GM21529 (cell line): Measurements from ENCODE around the gene SLC43A2.
A peak's percentile ranks its signal among the peaks of the same experiment; 100 is the strongest.

Experiments used
- ATAC-seq: cut with Tn5 transposase; IDR thresholded peaks from one replicate; pipeline ENCODE4 v1.9.1; 2021; ENCODE audit not compliant: unreplicated experiment

Gene SLC43A2

DNA sequence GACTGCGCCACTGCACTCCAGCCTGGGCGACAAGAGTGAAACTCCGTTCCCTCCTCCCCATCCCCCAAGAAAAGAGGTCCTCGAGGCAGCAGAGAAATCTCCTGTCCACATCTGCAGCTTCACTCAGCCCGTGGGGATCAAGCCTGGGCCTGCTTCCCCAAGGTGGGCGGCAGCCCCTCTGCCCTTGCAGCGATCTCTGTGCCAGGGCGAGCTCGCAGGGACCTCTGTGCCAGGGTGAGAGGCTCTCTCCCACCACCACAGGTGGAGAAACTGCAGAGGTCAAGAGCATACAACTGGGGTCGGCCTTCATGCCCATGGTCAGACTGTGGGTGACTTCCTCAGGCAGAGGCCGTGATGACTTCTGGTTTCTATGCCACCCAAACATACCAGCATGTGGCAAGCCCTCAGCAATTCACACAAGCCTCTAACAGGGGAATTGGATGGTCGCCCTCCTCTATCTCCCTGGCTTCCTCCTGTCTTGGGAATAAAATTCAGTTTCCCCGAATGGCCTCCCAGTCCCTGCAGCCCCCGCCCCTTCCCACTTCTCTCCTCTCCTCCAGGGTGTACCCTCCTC lies 5.5 kb downstream of the SLC43A2 start:
- no peak for ATAC-seq

DNA sequence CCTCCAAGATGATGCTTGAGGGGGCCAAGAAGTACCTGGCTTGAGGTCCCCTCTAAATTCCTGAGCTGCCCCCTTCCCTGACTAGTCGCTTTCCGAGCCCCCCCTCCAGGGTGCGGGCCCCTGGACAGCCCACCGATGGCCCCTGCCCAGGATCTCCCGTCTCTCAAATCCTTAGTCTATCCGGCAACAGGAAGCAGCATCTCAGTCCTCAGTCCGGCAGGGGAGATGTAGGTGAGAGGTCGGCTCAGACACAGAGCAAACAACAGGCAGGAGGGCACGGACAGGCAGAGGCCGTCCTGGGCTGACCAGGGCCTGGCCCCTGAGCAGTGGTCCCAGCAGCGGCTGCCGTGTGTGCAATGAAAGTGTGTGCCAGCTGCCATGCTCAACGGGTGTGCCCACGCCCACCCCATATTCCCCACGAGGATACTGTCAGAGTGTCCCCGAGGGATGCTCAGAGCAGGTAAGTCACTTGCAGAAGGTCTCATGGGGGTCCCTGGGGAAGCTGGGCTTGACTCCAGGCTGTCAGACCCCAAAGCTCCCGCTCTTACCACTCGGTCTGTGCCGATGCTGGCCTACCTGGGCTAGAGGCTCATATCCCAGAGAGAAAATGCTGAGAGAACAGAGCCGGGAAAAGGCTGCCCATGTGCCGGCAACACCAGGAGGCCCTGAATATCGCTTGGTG lies 7.2 kb downstream of the SLC43A2 start:
- ATAC-seq: no peak

DNA sequence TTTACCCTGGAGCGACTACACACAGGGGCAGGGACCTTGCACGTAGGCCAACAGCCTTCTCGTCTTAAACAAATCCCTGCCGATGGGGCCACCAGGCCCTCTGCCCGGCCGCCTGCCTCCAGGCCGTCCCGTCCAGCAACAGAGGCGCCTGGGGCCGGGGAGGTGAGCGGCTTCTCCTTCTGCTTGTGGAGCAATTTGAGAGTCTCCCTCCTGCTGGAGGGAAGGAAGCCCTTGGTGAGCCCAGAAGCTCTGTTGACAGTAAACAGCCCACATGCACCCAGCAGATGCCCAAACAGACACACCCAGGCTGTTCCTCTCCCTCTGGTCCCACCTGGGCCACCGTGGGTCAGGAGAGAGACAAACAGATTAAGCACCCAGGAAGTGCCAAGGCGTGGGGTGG lies 8.1 kb downstream of the SLC43A2 start:
- ATAC-seq: no peak

DNA sequence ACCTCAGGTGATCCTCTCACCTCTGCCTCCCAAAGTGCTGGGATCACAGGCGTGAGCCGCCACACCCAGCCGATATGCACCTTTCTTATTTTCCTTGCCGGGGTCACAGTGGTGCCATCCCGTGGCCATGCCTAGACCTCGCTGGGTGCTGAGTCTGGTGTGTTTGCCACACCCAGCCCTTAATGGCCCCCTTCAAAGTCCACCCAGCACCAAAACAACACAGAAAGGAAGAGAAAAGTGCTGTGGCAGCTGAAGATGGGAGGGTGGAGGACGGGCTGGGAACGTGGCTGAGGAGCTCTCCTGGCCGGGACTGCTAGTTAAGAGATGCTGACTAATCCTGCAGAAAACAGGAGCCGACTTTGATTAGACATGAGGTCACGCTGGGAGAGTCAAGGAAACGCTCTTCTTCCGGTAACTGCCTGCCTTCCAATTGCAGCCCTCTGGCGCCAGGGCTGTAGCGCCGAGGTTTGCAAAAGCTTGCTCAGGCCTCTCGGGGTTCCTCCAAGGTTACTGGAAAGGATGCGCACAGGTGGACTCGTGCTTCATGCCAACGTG lies 10.9 kb downstream of the SLC43A2 start:
- no peak for ATAC-seq

DNA sequence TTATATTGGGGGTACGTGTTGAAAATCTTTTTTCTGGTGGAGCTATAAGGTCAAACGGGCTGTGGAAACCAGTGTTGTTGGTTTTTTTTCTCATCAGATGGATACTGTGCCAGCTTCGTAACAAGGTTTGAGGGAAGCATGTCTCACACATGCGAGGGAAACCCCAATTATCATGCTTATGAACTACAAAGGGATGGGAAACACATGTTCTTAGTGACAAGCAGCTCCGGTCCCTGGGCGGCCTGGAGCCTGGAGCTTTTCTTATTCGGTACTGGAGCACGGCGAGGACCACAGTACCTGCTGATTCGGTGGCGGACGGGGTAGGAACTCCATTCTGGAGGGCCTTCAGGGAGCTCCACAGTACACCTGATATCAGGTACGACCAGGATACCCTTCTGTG lies 12.5 kb downstream of the SLC43A2 start:
- ATAC-seq: no peak

DNA sequence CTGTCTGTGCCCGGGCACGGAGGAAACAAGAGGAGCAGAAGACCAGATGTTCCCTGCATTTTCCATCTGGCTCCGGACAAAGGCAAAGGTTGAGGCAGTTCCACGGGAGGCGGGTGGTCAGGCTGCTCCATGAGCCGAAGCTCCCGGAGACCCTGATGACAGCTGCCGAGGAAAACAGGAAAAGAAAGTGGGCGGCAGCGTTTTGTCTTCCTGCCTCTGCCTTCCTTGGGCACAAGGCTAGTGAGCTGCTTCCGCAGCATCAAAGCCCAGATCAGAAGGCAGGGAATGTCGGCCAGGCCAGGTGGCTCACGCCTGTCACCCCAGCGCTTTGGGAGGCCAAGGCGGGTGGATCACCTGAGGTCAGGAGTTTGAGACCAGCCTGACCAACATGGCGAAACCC lies 16.2 kb downstream of the SLC43A2 start:
- ATAC-seq: no peak

DNA sequence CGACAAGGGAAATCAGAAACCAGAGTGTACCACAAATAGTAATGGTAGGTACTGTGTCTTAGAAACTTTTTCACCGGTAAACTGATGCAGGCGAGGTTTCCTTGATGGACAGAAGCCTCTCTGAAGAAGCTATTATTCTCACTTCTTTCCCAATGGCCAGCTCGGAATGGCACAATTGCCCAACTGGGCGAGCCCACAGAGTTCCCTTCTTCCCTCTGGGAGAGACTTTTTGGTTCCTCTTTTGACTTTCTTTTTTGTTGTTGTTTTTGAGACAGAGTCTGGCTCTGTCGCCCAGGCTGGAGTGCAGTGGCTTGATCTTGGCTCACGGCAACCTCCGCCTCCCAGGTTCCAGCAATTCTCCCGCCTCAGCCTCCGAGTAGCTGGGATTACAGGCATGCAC lies 16.9 kb downstream of the SLC43A2 start:
- no peak for ATAC-seq

DNA sequence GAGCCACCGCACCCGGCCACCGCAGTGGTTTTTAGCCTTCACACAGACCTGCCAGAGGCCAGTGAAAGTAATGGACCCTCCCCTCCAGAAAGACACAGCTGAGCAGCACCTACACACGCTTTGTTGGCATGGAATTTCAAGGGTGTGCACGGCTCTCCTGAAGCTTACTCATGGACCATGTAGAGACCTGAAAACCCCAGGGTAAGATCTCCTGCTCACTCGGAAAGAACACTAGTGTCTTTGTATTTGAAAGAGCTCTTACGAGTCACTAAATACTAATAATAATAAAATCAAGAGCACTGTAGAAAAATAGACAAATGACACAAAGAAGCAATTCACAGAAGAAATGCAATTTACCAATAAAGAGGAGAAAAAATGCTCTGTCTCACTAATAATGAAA lies 20.0 kb downstream of the SLC43A2 start:
- no peak for ATAC-seq

DNA sequence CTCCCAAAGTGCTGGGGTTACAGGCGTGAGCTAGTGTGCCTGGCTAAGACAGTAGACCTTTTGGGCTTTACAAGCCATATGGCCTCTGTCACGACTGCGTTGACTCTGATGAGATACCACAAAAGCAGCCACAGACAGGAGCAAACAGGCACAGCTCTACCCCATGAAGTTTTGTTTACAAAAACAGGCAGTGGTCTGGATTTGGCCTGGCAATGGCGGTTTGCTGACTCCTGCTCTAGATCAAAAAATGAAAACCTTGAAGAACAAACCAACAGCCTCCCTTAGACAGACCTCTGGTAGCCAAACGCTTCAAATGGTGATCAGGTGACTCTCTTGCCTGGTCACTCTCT lies 20.7 kb downstream of the SLC43A2 start:
- no peak for ATAC-seq

DNA sequence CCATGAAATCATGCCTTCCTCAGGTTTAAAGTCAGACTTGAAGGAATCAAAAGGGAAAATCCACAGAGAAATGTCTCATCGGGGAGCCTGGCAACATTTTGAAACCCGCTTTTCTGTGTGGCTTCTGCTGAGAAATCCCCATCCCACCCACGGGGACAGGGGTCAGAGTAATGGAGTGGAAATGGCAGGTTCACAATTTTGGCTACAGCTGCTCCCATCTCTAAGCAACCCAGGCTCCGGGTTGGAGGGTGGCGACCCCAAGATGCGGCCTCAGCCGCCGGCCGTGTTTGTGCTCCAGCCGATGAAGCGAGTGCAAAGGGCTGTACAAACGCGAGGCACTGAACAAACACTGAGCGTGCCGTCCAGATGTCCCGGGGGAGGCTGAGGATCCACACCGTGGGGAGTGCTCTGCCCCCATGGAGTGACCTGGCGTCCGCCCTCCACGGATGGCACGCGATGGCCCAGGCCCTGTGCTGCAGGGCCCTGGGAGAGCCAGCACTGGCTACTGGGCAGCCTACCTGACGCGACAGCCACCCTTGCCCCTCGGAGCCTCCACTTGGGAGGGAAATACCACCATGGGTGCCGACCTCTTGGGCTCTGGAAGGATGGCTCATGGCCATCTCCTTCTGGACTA lies 22.2 kb downstream of the SLC43A2 start:
- ATAC-seq: peak; percentile 24

DNA sequence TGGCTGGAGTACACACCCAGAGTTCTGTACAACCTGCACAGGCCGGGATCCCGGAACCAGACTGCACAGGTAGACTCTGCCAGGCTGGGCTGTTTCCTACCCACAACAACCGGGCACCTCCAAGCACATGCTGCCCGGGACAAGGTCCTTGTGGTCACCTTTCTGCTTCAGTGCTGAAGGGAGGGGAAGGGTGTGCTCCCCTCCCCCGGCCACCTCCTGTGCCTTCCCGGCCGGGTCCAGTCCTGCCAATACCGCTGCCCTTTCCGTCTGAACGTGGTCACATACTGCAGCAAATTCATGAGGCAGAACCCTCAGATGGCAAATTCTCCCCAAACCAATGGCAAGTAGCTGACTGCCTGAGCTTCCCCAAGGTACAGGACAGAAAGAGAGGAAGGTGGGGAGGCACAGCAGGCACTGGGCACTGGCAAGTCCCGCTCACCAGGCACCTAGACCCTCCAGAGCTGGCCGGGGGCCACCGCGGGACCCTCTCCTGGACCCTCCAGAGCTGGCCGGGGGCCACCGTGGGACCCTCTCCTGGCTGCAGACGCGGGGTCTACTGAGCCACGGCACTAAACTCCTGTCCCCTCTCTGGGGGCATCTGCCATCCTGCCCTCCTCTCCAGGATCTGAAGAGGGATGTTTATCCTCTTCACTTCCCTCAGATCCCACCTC lies 22.8 kb downstream of the SLC43A2 start:
- ATAC-seq: no peak

DNA sequence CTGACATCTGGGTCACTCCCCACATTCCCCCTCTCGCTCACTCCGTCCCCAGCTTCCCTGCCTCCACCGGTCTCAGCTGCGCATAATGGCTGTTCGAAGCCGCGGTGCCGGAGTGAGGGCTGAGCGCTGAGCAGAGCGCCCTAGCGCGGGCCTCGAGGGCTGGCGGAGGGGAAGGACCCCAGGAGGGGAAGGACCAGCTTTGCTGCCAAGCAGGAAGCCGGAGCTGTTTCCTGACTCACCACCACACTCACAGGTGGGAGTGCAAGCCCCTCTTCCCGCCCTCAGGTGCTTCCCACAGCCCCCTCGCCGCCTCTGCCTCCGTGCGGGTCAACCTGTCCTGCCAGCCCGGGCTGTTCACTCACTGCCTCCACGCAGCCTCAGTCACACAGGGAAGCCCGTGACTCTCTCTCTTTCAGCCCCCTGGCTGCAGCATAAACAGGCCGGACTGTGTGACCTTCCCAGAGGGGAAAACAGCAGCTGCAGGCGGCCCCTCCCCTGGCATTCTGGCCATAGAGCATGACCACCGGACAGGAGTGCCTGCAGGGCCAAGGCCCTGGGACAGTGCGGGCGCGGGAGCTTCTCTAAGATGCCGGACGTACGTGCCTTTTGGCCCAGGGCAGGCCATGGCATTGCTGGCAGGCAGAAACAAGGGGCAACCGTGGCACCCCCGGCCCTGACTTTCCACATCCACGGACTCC lies 23.7 kb downstream of the SLC43A2 start:
- ATAC-seq: no peak

DNA sequence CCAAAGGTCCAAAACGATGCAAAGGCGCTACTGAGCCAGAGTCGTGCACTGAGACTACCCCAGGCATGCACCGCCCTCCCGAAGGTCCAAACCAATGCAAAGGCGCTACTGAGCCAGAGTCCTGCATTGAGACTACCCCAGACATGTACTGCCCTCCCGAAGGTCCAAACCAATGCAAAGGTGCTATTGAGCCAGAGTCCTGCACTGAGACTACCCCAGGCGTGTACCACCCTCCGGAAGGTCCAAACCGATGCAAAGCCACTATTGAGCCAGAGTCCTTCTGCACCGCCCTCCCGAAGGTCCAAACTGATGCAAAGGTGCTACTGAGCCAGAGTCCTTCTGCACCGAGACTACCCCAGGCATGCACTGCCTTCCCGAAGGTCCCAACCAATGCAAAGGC lies 27.1 kb downstream of the SLC43A2 start:
- ATAC-seq: no peak

DNA sequence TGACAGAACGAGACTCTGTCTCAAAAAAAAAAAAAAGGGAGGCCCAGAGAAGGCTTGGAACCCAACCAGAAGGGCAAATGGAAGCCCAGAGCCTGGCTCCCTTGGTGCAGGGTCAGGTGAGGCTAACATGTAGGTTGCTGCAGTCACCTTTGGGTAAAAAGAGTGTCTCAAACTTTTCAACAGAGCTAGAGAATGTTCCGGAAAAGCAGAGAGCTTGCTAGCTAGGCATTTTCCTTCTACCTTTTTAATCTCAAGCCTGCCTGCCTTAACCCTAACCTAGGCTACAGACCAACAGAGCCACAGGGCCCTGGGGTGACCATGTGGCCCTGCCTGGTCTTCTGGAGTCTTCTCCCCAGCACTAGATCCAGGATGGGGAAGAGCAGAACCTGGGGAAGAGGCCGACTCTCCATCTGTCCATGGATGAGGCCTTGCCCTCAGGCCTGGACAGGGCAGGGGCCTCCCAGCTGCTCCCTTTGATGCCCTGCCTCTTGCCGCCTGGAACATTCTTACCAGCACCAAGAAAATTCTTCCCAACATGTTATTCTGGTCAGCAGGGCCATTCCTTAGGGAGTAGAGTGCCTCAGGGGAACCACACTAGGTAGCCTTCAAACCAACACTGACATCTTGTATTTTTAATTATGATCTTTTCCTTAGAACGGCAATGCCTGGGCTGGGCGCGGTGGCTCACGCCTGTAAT lies 30.1 kb downstream of the SLC43A2 start:
- ATAC-seq: no peak

DNA sequence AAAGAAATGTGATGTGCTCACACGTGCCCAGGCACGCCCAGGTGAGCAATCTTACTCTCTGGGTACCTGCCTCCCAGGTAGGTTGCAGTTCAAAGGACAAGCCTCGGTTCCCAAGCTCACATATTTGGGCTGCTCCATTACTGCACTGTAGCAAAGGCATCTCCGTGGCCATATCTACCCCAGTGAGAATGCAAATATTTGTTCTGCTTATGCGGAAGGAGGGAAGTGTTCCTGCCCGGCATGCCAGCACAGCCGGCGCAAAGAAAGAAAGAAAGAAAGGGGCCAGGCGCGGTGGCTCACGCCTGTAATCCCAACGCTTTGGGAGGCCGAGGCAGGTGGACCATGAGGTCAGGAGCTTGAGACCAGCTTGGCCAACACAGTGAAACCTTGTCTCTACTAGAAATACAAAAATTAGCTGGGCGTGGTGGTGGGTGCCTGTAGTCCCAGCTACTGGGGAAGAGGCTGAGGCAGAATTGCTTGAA lies 30.7 kb downstream of the SLC43A2 start:
- no peak for ATAC-seq

DNA sequence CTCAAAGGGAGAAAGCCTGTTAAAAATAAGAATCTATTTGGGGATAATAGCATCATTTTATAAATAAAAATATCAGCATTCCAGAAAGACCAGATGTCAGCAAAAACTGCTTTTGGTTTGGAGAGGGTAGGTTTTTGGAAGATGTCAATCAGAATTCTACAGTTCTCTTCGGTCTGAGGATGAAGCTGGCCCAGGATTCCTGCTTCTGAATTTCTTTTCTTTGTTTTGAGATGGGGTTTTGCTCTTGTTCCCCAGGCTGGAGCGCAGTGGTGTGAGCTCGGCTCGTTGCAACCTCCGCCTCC lies 35.1 kb downstream of the SLC43A2 start:
- no peak for ATAC-seq

DNA sequence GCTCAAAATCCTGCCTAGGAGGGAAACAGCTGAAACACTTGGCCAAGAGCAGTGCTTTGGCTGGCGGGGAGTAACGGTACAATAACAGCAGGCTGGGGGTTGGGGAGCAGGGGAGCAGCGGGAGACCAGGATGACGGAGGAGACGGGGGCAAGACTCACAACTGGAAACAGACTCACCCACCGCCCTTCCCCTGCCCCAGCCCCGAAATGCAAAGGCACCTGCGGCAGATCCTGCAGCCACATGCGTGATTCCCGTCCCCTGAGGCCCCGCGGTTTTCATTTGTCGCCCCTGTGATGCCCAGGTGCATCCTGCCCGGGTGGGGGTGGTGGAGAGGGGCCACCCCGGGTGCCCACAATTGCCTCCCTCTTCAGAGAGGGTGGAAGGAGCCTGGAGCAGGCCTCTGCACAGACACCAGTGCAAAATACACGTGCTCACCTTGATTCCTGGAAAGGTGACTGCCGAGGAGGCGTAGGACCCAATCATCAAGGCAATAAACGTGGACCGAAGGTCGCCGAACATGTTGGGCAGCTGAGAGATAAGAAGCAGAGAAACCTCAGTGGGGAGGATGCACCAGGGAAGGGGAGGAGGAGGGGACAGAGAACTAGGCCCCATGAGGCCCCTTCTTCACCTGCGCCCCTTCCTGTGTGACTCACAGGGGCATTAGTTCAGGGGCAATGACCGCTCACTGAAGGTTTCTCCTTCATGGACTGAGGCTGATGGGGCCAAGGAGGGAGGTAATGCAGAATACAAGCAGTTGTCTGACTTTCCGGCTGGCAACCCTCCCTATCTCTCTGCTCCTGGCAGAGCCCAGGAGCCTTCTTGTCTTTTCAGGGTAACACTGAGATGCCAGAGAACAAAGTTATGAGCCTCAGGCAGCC lies 35.6 kb downstream of the SLC43A2 start:
- peak; percentile 61 for ATAC-seq

DNA sequence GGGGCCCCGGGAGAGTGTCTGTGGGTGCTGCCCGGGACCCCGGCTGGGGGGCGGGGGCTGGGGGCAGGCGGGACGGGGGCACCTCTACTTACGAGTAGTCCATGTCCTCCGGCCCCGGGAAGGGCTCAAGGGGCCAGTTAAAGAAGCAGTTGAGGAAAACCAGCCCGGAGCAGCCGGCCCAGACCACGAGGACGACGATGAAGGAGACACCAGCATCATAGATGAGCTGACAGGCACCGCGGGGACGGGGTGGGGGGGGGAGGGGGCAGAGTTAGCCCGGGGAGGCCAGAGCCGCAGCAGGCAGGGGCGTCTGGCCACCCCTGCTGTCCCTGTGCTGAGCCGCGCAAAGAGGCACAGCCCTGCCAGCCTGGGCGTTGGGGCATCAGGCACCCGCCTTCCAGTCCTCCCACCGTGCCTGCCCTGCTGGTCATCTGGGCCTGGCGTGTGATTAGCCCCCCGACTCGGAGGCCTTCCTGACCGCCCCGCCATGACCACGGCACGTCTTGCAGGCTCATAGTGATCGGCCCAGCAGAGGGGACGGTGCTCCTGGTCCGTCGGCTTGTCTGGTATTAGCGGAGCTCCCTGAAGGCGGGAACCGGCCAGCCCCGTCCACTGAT lies 37.1 kb downstream of the SLC43A2 start:
- no peak for ATAC-seq

DNA sequence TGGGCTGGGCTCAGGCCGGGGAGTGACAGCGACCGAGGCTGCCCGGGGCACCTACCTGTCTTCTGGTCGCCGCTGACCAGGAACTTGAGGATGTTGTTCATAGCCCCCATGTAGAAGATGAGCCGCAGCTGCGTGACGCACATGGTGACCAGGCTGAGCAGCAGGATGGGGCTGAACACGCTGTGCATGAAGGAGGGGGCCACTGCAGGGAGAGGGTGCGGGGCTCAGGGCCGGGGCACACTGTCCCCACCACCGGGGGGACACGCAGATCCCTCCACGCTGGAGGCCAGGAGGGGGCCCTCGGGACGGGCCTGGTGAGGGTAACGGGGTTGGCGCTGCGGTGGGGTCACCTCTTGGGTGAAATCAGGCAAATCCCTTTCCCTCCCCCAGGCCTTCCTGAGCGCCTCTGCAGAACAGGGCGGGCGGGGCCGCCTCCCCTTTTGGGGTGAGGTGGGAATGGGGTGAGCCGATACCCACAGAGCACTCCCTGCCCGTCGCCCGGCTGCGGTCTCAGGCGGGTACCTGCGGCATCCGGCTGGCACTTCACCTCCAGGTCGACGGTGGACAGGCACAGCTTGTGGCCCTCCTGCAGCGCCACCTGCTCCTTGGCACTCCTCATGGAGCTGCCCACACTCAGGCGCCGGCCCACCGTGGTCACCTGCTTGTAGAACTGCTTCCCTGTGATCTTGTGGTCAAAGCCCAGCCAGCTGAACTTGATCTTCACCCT lies 37.7 kb downstream of the SLC43A2 start:
- ATAC-seq: no peak
